Measurements from ENCODE around the gene TOX2.

- TF ChIP-seq, protein P1, sequence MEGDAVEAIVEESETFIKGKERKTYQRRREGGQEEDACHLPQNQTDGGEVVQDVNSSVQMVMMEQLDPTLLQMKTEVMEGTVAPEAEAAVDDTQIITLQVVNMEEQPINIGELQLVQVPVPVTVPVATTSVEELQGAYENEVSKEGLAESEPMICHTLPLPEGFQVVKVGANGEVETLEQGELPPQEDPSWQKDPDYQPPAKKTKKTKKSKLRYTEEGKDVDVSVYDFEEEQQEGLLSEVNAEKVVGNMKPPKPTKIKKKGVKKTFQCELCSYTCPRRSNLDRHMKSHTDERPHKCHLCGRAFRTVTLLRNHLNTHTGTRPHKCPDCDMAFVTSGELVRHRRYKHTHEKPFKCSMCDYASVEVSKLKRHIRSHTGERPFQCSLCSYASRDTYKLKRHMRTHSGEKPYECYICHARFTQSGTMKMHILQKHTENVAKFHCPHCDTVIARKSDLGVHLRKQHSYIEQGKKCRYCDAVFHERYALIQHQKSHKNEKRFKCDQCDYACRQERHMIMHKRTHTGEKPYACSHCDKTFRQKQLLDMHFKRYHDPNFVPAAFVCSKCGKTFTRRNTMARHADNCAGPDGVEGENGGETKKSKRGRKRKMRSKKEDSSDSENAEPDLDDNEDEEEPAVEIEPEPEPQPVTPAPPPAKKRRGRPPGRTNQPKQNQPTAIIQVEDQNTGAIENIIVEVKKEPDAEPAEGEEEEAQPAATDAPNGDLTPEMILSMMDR (IDR thresholded peaks at IDR 0.05; ENCODE audit: insufficient read depth, low read depth, low read length), result no peak
- no peak for TF ChIP-seq EZH2 (IDR thresholded peaks at IDR 0.05; ENCODE audit: insufficient read depth, low read length)
Measured at GRCh38 chr20:44021186-44021585, 106.5 kb downstream of the TOX2 start.
